Activated CD4-positive, alpha-beta T cell treated with anti-CD3 and anti-CD28 coated beads, Interleukin-2, amount 50 U/mL, for 48 hours (primary cell): ENCODE measurements around the gene PICK1.
"Not testable (repeated sequence)": the region's sequence is repeated elsewhere in the genome, so short reads cannot be mapped to it uniquely, and the experiment has no call there.

ENCODE experiments used
- DNase-seq, 2 experiments: peaks; one replicate each; pipeline ENCODE4 v3.0.0-alpha.2; 2020

Gene PICK1

DNA sequence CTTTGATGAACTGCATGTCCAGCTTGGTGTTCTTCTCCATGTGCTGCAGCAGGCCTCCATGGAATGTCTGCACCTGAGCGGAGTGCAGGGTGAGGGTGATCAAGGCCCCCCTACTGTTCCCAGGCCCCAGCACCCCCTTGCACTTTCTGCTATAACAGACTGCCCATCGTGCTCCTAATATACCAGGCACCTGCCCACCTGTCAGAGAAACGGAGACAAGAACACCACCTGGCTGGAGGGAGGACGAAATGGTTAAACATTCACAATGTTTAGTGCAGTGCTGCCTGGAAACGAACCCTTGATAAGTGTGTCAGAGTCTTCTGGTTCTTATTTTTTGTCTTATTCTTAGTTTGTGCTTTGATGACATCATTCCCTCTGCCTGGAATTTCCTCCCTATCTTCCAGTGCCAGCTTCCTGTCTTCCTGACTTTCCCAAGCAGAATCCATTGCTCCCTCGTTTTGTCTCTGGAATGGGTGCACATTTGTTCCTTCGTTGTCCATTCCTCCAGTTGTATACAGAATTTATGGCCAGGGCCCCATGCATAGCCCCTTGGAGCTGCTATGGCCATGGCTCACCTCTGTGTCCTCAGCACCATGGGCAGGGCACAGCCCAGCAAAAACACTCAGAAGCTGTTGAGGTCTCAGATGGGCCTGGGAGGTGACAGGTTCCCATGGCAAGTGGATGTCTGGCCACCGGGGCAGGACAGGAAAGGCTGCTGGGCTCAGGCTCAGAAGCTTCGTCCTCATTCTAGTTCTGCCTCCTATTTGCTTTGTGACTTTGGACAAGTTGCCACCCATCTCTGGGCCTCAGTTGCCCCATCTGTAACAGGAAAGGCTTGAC is 41.4 kb downstream of the PICK1 start:
- no peak for DNase-seq

DNA sequence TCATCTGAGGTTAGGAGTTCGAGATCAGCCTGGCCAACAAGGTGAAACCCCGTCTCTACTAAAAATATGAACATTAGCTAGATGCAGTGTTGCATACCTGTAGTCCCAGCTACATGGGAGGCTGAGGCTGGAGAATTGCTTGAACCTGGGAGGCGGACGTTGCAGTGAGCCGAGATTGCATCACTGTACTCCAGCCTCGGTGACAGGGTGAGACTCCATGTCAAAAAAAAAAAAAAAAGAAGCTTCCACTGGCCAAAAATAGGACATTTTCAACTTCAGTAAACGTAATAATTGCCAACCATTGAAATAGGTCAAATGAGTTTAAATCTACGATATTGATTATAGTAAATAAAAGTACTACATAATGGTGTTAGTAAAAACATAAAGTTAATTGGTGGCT is 46.4 kb downstream of the PICK1 start:
- DNase-seq, result no peak

DNA sequence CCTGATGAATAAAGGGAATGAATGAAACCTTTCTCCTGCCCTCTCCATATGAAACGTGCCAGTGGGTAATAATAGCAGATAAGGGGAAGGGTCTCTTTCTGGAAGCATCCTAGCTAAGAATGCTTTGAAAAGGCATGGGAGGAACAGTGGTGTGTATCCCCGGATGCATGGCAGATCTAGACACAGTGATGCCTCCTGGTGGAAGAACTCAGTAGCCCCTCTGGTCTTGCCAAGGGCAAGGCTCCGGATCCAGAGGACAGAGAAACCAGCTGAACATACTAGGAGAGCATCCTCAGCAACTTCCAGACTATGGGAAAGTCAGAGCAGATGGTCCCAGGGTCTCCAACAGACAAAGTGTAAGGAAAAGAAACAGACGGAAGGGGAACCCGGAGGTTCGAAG is 46.9 kb downstream of the PICK1 start:
- no peak for DNase-seq

DNA sequence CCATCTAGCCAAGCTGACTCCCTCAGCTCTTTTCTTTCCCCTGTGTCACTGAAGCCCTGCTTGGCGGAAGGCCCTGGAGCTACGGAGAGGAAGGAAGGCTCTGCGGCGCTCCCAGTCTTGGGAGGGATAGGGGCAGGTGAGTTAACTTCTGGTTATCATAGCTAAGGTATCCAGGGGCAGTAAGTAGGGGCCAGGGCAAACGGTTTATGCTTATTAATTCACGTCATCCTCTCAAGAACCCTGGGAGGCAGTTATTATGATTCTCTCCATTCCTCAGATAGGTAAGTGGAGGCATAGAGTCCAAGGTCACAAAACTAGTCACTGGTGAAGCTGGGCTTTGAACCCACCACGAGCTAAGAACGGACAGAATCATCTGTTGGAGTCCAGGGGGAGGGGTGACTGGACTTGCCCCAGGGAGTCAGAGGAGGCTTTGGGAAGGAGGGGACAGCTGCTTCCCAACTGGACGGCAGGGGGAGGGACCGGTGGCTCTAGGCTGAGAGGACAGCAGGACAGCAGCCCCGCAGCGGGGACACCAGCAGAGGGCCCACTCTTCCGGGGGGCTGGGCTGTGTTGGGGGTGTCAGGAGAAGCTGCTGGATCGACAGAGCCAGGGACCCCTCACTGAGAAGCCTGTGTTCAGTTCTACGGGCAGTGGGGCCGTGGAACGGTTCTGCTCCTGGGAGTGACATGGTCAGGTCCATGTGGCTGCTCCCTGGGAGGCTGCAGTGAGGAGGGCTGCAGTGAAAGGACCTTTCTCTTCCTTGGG is 49.8 kb downstream of the PICK1 start:
- DNase-seq, result no peak

DNA sequence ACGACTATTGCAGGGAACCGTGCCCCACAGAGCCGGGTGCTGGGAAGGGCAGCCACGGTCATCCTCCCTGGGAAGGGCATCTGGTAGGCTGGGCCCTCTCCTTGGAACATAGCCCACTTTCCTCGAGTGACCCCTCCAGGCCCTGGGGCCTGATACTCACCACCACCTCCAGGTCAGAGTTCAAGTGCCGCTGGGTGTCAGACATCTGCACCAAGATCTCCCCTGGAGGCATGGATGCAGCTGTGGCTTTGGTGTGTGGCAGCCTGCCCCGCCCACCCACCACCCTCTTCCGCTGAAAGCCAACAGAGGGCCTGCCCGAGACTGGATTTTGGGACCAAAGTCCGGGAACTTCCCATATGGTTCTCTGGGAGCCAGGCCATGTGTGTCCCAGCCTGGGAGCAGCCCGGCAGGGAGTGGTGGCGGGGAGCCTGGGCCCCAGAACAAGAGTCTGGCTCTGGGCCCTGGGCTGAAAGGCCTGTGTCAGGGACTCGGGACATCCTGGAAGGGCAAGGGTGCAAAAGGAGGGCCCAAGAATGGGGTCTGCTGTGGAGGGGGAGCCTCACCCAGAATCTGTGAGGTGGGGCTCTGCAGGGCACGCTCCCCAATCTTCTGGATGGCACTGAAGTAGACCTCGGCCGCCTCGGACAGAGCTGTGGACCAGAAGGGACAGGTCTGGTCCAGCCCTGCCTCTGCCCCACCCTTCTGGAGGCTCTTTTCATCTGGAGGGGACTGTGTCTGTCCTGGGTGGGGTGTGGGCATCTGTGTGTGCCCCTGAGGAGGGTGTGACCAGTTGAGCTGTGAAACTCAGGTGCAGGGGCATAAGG is 50.7 kb downstream of the PICK1 start:
- no peak for DNase-seq

DNA sequence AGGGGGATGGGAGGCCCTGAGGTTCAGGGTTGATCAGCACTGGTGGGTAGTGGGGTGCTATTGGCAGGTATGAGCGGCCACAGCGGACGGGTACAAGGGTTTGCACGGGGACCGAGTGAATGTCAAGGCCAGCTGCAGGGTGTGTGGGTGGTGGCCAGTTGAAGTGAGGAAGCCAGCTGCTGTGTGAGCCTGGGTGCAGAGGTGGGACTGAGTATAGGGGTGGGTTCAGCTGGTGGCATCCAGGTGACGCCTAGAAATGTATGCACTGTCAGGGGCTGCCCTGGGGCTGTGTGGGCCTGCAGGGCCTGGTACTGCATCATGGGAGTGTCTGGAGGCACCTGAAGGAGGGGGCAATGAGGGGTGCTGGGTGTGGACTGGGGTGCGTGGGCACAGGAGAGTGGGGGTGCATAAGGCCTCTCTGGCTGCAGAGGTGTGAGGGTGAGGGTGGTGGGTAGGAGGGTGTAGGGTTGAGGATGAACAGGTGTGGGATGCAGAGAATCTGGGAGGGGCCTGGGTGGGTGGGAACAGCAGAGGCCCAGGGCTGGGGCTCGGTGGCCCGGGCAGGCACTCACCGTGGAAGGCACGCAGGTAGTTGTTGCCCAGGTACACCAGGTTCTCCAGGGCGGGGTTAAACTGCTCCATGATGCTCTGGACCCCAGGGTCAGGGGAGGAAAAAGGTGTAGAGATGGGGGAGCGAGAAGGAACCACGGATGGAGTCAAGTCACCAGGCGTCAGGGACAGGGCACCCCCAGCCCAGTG is 51.5 kb downstream of the PICK1 start:
- no peak for DNase-seq

DNA sequence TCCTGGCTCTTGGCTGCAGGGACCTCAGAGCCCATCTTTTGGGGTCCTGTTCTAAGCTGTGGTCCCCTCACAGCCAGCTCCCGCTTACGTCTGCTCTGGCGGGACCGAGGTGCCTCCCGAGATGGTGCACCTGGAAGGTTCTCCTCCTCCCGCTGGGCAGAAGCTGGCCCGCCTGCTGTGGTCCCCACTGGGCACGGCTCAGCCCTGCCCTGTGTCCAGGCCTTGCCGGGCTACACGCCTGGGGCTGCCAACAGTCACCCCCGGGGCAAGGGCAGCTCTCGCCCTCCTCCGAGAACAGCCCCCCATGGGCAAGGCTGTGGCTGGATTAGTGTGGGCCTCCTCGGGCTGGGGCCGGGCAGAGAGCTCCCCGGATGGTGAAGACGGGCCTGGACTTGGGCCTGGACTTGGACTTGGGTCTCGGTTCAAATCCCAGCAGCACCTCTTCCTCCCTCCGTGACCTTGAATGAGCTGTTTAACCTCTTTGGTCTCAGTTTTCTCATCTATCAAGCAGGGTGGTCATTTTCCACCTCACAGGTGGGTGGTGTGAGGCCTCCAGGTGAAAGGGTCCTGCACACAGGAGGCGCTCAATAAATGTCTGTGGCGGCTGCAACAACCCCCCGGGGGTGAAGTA is 52.3 kb downstream of the PICK1 start:
- DNase-seq, result no peak

DNA sequence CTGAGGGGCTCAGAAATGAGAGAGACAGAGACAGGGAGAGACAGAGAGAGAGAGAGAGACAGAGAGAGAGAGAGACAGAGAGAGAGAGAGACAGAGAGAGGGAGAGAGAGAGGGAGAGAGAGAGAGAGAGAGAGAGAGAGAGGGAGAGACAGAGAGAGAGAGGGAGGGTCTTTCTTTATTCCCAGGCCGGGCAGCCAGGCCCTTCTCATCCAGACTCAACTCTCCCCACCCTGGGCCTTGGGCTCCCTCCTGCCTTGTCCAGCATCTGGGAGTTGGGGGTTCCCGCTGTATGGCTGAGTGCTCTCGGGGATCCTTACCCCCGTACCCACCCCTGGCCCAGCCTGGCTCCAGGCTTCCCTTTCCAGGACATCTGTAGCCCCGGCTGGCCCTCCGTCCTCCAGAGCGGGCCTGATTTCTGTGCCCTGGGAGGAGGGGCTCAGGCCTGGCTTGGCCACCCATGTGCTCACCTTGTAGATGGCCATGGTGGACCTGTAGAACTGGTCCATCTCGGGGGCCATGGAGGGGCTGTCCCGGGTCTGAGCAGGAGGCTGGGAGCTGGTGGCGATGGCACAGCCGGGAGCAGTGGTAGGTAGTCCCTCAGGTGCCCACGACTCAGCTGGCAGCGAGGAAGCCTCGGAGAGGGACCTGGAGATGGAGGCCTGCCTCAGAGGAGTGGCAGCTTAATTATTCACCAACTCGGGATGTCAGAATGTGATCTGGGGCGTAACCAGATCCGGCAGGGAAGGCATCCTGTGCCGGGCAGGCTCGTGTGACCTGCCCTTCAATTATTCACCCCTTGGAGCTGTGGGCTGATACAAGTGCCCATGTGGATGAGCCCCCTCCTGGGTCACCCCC is 53.0 kb downstream of the PICK1 start, which contains the start of gene BAIAP2L2:
Gene BAIAP2L2, minus strand, starts transcription at position 677 of the 855 bp plus-strand sequence. Its CDS starts 159 bp downstream, at position 518.
- DNase-seq, result no peak

DNA sequence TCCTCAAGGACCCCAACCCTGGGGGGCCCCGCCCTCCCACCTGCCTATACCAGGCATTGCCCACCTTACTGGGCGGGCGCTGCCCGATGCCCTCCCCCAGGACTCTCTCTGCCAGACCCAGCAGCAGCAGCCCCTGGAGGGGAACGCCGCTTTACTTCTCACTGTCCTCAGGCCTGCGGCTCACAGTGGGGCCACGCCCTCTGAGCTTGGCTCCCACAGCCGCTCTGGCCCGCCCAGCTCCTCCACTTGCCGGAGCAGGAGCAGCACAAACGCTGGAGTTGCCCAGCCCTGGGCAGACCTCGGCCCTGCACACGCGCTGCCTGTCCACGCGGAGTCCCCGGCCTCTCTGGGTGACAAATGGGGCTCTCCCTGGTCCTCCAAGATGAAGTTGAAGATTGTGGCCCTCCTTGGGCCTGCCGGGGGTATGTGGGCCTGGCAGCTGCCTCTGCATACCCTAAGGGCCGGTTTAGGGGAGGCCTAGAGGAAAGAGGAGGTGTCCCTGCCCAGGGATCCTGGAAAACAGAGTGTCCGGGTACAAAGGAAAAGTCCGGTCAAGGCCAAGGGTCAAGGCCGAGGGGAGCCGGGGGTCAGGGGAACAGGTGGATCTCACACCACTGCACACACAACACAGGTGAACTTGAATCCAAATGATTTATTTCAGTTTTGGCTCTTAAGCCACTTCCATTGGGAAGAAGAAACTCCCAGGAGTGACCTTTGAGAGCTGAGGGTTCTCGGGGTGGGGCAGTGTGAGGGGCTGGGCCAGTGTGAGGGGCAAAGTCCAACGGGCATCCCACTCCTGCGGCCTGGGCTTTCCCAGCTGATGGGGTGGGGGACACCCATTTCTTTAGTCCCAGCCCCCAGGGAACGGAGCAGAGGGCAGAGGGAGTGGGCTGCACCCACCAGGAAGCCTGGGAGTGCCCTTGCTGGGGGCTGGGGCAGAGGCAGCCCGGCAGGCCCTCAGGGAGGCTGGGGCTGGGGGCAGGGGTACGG is 54.0 kb downstream of the PICK1 start:
- no peak for DNase-seq

DNA sequence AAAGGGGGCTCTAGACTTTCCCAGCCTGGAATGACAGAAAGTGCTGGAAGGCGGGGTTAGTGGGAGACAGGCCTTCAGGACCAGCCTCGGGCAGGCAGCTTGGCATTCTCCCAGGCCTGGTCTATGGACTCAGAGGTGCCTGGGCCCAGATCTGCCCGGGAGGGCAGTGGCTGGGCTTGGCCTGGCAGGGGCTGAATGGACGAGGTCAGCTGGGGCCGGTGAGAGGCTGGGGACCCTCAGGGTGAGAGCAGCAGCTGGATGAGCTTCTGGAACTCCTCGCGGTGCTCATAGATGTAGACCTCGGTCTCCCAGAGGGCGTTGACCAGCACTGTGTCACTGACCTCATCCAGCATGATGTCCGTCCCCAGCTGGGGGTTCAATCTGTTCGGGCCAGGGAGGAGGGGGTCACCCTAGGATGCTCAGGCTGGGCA is 54.7 kb downstream of the PICK1 start:
- no peak for DNase-seq

DNA sequence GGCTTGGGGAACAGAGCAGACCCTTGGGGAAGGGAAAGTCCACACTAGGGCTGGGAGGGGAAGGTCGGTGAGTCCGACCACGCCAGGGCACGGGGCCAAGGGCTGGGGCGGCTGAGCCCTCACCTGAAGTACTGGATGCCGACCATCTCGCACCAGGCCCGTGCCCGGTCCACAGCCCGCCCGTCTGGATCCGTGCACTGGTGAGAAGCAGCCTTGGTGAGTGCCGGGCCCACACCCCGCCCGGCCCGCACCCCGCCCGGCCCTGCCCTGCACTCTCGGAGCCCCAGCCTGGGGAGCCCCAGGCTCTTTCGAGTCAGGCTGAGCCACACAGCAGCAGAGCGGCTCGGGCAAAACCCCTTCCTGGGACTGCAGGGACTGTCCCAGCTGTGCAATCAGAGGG is 55.2 kb downstream of the PICK1 start:
- DNase-seq, result no peak

DNA sequence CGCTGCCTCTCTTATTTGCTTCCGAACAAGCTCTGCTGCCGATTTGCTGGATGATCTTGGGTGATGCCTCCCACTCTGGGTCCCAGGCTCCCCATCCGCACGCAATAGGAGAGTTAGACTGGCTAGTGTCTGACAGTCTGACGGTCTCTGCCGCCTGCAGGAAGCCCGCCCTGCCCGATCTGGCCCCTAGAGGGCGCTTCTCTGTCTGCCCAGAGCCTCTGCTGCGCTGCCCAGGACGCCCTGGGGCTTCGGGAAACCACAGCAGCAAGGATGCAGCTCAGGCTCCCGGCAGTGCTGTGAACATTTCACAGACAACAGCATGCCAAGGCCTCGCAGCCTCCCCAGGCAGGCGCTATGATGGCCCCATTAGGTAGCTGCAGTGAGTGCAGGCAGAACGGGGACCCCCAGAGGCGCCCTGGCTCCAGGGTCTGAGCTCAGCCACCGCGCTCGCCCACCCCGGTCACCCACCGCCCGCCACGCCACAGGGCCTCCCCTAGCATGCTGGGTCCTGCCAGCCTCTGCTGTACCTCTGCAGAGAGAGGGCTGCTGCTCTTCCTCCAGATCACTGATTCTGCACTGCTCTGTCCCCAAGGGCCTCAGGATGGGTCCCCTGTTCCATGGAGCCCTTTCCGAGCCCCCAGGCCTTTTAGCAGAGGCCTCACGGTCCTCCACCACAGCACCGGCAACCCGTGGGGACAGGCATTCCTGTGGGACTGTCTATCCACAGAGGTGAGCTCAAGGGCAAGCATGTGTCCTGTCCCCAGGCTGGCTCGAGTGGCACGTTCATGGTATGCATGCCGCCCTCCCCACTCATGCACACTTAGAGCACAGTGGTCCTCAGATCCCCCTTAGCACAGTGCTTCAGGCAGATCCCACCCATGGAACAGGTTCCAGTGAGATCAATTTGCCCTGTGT is 57.5 kb downstream of the PICK1 start:
- DNase-seq, result peak; percentile 83 to 87

DNA sequence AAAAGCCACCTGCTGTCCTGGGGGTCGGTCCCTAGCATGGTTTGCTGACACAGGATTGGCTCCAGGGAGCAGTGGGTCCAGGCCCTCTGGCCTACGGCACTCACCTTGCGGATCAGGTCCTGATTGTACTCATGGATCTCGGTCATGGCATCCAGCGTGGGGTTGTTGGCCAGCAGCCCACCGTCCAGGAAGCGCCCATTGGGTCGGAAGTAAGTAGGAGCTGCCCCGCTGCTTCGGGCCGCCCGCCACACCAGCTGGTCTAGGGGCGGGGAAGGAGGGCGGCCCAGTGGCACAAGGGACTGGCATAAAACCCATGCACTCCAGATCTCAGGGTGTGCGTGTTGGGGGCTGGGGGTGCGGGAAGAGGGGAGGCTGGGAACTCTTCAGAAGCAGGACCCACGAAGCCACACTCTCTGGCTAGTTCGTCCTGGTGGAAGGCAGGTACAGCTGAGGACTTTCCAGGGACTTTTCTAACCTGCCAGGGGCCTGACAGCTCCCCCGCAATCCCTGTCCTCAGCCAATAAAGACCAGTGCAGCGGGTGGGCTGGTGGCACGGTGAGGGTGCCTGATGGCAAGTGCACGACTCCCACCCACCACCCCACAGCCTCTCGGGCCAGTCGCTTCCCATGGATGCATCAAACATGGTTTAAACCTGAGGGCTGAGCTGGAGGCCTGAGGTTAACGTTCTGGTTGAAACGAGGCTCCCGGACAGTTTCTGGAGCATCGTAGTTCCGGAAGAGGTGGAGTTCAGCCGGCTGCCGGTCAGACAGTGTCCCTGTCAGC is 58.4 kb downstream of the PICK1 start:
- no peak for DNase-seq

DNA sequence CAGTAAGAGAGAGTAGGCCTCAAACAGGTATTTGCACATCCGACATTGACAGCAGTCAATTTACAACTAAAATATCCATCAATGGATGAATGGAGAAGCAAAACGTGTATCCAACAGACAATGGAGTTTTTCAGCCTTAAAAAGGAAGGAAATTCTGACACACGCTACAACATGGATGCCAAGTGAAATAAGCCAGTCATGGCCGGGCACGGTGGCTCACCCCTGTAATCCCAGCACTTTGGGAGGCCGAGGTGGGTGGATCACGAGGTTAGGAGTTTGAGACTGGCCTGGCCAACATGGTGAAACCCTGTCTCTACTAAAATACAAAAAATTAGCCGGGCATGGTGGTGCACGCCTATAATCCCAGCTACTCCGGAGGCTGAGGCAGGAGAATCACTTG is 60.4 kb downstream of the PICK1 start:
- DNase-seq, result not testable (repeated sequence)

DNA sequence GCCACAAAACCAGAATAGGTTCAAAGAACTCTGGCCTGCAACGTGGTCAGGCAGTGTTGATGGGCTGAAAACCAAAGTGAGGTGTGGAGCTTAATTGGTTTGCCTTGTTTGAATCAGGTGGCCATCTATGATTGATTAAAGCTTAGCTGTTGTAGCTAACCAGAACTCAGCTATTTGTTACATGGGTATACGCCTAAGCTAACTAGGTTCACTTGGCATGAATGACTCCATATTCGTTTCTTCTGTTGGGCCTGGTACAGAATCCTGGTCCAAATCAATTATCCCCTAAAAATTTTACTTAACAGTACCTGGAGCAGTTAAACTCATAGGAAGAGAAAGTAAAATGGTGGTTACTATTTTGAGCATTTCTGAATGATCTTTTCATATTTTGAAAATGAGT is 61.0 kb downstream of the PICK1 start:
- DNase-seq, result no peak

DNA sequence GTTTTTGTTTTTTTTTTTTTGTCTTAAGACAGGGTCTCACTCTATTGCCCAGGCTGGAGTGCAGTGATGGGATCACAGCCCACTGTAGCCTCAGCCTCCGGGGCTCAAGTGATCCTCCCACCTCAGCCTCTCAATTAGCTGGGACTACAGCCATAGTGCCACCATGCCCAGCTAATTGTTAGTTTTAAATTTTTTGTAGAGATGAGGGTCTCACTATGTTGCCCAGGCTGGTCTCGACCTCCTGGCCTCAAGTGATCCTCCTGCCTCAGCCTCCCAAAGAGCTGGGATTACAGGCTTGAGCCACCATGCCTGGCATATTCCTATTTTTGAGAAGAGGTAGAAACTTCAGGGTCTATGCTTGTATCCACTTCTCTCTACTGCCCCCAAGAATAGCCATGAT is 61.5 kb downstream of the PICK1 start:
- not testable (repeated sequence) for DNase-seq

DNA sequence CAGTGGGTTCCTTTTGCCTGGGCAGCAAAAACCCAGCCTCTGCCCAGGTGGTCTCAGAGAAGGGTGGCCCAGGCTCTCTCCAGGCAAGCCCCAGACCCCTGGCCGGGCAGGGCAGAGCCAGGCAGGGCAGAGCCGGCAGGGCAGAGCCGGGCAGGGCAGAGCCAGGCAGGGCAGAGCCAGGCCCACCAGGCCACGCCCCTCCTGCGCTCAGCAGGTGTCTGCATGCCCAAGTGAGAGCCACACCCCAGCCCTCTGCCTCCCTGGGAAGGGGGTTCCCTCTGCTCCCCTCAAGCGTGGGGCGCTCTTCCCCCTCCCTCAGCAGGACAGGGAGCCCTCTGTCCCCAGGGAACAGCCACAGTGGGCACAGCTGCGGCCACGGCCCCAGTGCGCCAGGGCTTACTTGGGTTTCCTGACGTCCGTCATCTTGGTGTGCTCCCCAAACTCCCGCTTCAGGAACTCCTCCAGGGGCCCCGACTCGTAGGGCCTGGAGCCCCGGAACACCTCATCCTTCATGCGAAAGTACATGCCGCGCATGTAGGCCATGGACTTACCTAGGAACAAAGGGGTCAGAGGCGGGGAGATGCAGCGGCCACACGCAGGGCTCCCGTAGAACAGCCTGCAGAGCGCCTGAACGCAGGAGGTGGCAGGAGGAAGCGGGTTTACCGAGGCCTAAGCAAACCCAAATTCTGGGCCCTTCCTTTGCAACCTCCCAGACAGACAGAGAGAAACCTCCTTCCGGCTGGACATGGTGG is 63.3 kb downstream of the PICK1 start:
- DNase-seq, result no peak
